HUES48 (cell line): Measurements from ENCODE around the gene UVRAG.

Experiments
- H3K27ac ChIP-seq: one replicate; pipeline ENCODE4 v1.7.0; 2013; ENCODE audit warnings: low read depth, low read length, inconsistent platforms
- H3K27me3 ChIP-seq: 2 replicates; pipeline ENCODE4 v1.6.1; 2013; ENCODE audit warnings: mild to moderate bottlenecking, low read length; ENCODE audit not compliant: control insufficient read depth, insufficient read depth
- H3K36me3 ChIP-seq: 2 replicates; pipeline ENCODE4 v1.6.1; 2013; ENCODE audit warnings: low read length; ENCODE audit not compliant: control insufficient read depth, insufficient read depth
- H3K4me1 ChIP-seq: 2 replicates; pipeline ENCODE4 v1.6.1; 2013; ENCODE audit warnings: mild to moderate bottlenecking, low read length; ENCODE audit not compliant: control insufficient read depth, insufficient read depth
- H3K4me3 ChIP-seq: 2 replicates; pipeline ENCODE4 v1.5.1; 2013; ENCODE audit warnings: mild to moderate bottlenecking, low read depth, low read length
- H3K9ac ChIP-seq: 2 replicates; pipeline ENCODE4 v1.6.1; 2013; ENCODE audit warnings: mild to moderate bottlenecking, low read depth, low read length, moderate library complexity
- H3K9me3 ChIP-seq: 2 replicates; pipeline ENCODE4 v1.6.1; 2013; ENCODE audit warnings: low read length; ENCODE audit not compliant: control insufficient read depth, insufficient read depth

The UVRAG gene

GRCh38 chr11:76159983-76160661 is 345.1 kb downstream of the UVRAG start:
- H3K36me3 ChIP-seq = no peaks in the 10 kb centered on the region
- no peak overlapping the region for H3K27ac ChIP-seq
- H3K4me1 ChIP-seq = no peaks in the 10 kb centered on the region
- no peaks in the 10 kb centered on the region; the same call in 1 of the 2 replicates for H3K27me3 ChIP-seq
- no peak overlapping the region for H3K9ac ChIP-seq
- no peaks in the 10 kb centered on the region for H3K9me3 ChIP-seq
- H3K4me3 ChIP-seq = no peak overlapping the region

- Histone ChIP-seq H3K27me3 (peaks cover 5% of the 10 kb centered on the region), H3K9ac (no peak overlapping the region), H3K9me3 (no peaks in the 10 kb centered on the region), H3K4me3 (no peak overlapping the region), H3K27ac (no peak overlapping the region), H3K4me1 (no peaks in the 10 kb centered on the region), H3K36me3 (no peaks in the 10 kb centered on the region)
Observed at GRCh38 chr11:76160856-76161255, 345.8 kb downstream of the UVRAG start.

GRCh38 chr11:76161261-76161961 is 346.4 kb downstream of the UVRAG start:
- H3K27ac ChIP-seq = no peak overlapping the region
- no peaks in the 10 kb centered on the region for H3K4me1 ChIP-seq
- no peaks in the 10 kb centered on the region for H3K36me3 ChIP-seq
- peaks cover 10% of the 10 kb centered on the region for H3K27me3 ChIP-seq
- no peak overlapping the region for H3K4me3 ChIP-seq
- no peak overlapping the region for H3K9ac ChIP-seq
- no peaks in the 10 kb centered on the region for H3K9me3 ChIP-seq

- Histone ChIP-seq H3K36me3 (no peaks in the 10 kb centered on the region), H3K4me3 (no peak overlapping the region), H3K4me1 (no peaks in the 10 kb centered on the region), H3K27ac (no peak overlapping the region), H3K9me3 (no peaks in the 10 kb centered on the region), H3K9ac (no peak overlapping the region), H3K27me3 (peaks cover 21% of the 10 kb centered on the region)
Observed at GRCh38 chr11:76162336-76163288, 347.6 kb downstream of the UVRAG start.

GRCh38 chr11:76163289-76163880 is 348.4 kb downstream of the UVRAG start:
- Histone ChIP-seq H3K9me3 (no peaks in the 10 kb centered on the region), H3K4me3 (no peak overlapping the region), H3K4me1 (no peaks in the 10 kb centered on the region), H3K36me3 (no peaks in the 10 kb centered on the region), H3K27me3 (peaks cover 22% of the 10 kb centered on the region), H3K9ac (no peak overlapping the region), H3K27ac (no peak overlapping the region)

GRCh38 chr11:76164081-76164480 is 349.1 kb downstream of the UVRAG start:
- no peaks in the 10 kb centered on the region for H3K9me3 ChIP-seq
- H3K27me3 ChIP-seq = peaks cover 25% of the 10 kb centered on the region
- no peak overlapping the region for H3K4me3 ChIP-seq

GRCh38 chr11:76164861-76165751 is 350.1 kb downstream of the UVRAG start:
- Histone ChIP-seq H3K27me3 (peaks cover 25% of the 10 kb centered on the region), H3K36me3 (no peaks in the 10 kb centered on the region), H3K4me3 (no peak overlapping the region)

More at GRCh38 chr11:76164081-76164480, 349.1 kb downstream of the UVRAG start:
- Histone ChIP-seq H3K36me3 (no peaks in the 10 kb centered on the region), H3K4me1 (no peaks in the 10 kb centered on the region), H3K9ac (no peak overlapping the region), H3K27ac (no peak overlapping the region)

GRCh38 chr11:76166314-76166713 is 351.3 kb downstream of the UVRAG start:
- Histone ChIP-seq H3K4me1 (no peaks in the 10 kb centered on the region), H3K27me3 (peaks cover 25% of the 10 kb centered on the region), H3K9me3 (no peaks in the 10 kb centered on the region), H3K4me3 (no peak overlapping the region), H3K36me3 (no peaks in the 10 kb centered on the region), H3K9ac (no peak overlapping the region), H3K27ac (no peak overlapping the region)

More at GRCh38 chr11:76164861-76165751, 350.1 kb downstream of the UVRAG start:
- Histone ChIP-seq H3K9me3 (no peaks in the 10 kb centered on the region), H3K27ac (no peak overlapping the region), H3K4me1 (no peaks in the 10 kb centered on the region), H3K9ac (no peak overlapping the region)

GRCh38 chr11:76167590-76167989 is 352.6 kb downstream of the UVRAG start:
- Histone ChIP-seq H3K4me3 (no peak overlapping the region), H3K9me3 (no peaks in the 10 kb centered on the region), H3K4me1 (no peaks in the 10 kb centered on the region), H3K27ac (no peak overlapping the region), H3K36me3 (no peaks in the 10 kb centered on the region), H3K27me3 (peaks cover 25% of the 10 kb centered on the region), H3K9ac (no peak overlapping the region)

- no peaks in the 10 kb centered on the region for H3K4me1 ChIP-seq
- no peak overlapping the region for H3K4me3 ChIP-seq
- H3K27me3 ChIP-seq = peaks cover 25% of the 10 kb centered on the region
- no peaks in the 10 kb centered on the region for H3K36me3 ChIP-seq
- H3K9ac ChIP-seq = no peak overlapping the region
- H3K9me3 ChIP-seq = no peaks in the 10 kb centered on the region
- H3K27ac ChIP-seq = no peak overlapping the region
Observed at GRCh38 chr11:76169473-76169896, 354.5 kb downstream of the UVRAG start.
